CD14-positive monocyte (primary cell): ENCODE measurements around the gene TIGIT. TPM values are rescaled to one million over a fixed set of nuclear protein-coding genes. Genes with fewer than 3 reads are reported as not detected.

Experiments used
- DNase-seq, 3 donors: peaks; one replicate each; pipeline ENCODE4 v3.0.0-alpha.2; 2011 to 2022
- H2AFZ ChIP-seq: 2 replicates; pipeline ENCODE4 v1.6.0; 2012; ENCODE audit warnings: mild to moderate bottlenecking, low read depth, low read length, inconsistent platforms; ENCODE audit not compliant: insufficient read depth, poor library complexity, severe bottlenecking
- H3K27ac ChIP-seq, 2 donors: 1 replicate in 1 of 2; 2 replicates in 1 of 2; pipeline ENCODE4 v1.5.1; 2012 to 2013; ENCODE audit warnings: low read length in 2 of 2, control low read depth in 1 of 2, inconsistent platforms in 1 of 2, low read depth in 1 of 2, mild to moderate bottlenecking in 1 of 2
- H3K27me3 ChIP-seq, 2 donors: one replicate each; pipeline versions ENCODE4 v1.6.0 to v1.6.1; 2011 to 2013; ENCODE audit warnings: low read length in 2 of 2; ENCODE audit not compliant: control insufficient read depth in 2 of 2, insufficient read depth in 2 of 2
- H3K36me3 ChIP-seq, 2 donors: replicated peaks in 1 of 2; 1 replicate in 1 of 2; 2 replicates in 1 of 2; pipeline versions ENCODE4 v1.5.1 to v1.6.1; 2012 to 2013; ENCODE audit warnings: low read length in 2 of 2, control low read depth in 1 of 2, inconsistent platforms in 1 of 2, mild to moderate bottlenecking in 1 of 2; ENCODE audit not compliant: insufficient read depth in 2 of 2, control insufficient read depth in 1 of 2
- H3K4me1 ChIP-seq, 2 donors: 1 replicate in 1 of 2; 2 replicates in 1 of 2; pipeline versions ENCODE4 v1.5.1 to v1.6.1; 2012 to 2013; ENCODE audit warnings: low read length in 2 of 2, control low read depth in 1 of 2, inconsistent platforms in 1 of 2, mild to moderate bottlenecking in 1 of 2, moderate library complexity in 1 of 2; ENCODE audit not compliant: insufficient read depth in 2 of 2, control insufficient read depth in 1 of 2
- H3K4me2 ChIP-seq: replicated peaks from 2 replicates; pipeline ENCODE3; 2012; ENCODE audit warnings: low read length, moderate library complexity, mild to moderate bottlenecking; ENCODE audit not compliant: poor library complexity, severe bottlenecking; ENCODE audit errors: extremely low read depth
- H3K4me3 ChIP-seq, 3 experiments: fragments of 200-600 bp in 1 of 3; sonication (generic) in 1 of 3; replicated peaks in 1 of 3; 1 replicate in 2 of 3; 2 replicates in 1 of 3; pipeline ENCODE4 v1.5.1; 2011 to 2013; ENCODE audit warnings: low read length in 3 of 3, mild to moderate bottlenecking in 3 of 3, control low read depth in 2 of 3, low read depth in 2 of 3, inconsistent platforms in 1 of 3, moderate library complexity in 1 of 3
- H3K79me2 ChIP-seq: 2 replicates; pipeline ENCODE4 v1.6.0; 2012; ENCODE audit warnings: mild to moderate bottlenecking, control low read depth, inconsistent platforms, low read length, moderate library complexity; ENCODE audit not compliant: insufficient read depth
- H3K9ac ChIP-seq: 2 replicates; pipeline ENCODE4 v1.6.0; 2017; ENCODE audit warnings: low read length, mild to moderate bottlenecking; ENCODE audit not compliant: insufficient read depth, poor library complexity, severe bottlenecking
- H3K9me3 ChIP-seq, 2 donors: replicated peaks in 1 of 2; 1 replicate in 1 of 2; 2 replicates in 1 of 2; pipeline versions ENCODE4 v1.5.1 to v1.6.1; 2012 to 2013; ENCODE audit warnings: low read length in 2 of 2, control low read depth in 1 of 2; ENCODE audit not compliant: control insufficient read depth in 1 of 2, insufficient read depth in 1 of 2
- H4K20me1 ChIP-seq: 2 replicates; pipeline ENCODE4 v1.6.0; 2012; ENCODE audit warnings: mild to moderate bottlenecking, low read length, control low read depth, moderate library complexity; ENCODE audit not compliant: insufficient read depth
- H3K27ac Mint-ChIP-seq, 7 donors: one replicate each; pipeline ENCODE4 v1.8.0; 2020; ENCODE audit warnings: mild to moderate bottlenecking in 7 of 7, mixed read lengths in 7 of 7, moderate library complexity in 6 of 7, inconsistent platforms in 2 of 7
- H3K27me3 Mint-ChIP-seq, 3 donors: one replicate each; pipeline ENCODE4 v1.8.0; 2021 to 2022; ENCODE audit warnings: low read depth in 3 of 3, mild to moderate bottlenecking in 3 of 3, mixed read lengths in 3 of 3, moderate library complexity in 3 of 3, inconsistent platforms in 1 of 3
- H3K36me3 Mint-ChIP-seq, 2 donors: one replicate each; pipeline ENCODE4 v1.8.0; 2020; ENCODE audit warnings: mixed read lengths in 2 of 2, inconsistent platforms in 1 of 2, mild to moderate bottlenecking in 1 of 2
- H3K4me1 Mint-ChIP-seq: one replicate; pipeline ENCODE4 v1.8.0; 2020; ENCODE audit warnings: mild to moderate bottlenecking, mixed read lengths
- H3K4me3 Mint-ChIP-seq, 2 donors: one replicate each; pipeline ENCODE4 v1.8.0; 2020; ENCODE audit warnings: mild to moderate bottlenecking in 2 of 2, mixed read lengths in 2 of 2, moderate library complexity in 1 of 2
- H3K9me3 Mint-ChIP-seq, 7 donors: one replicate each; pipeline ENCODE4 v1.8.0; 2020 to 2022; ENCODE audit warnings: mixed read lengths in 7 of 7, mild to moderate bottlenecking in 6 of 7, moderate library complexity in 6 of 7, inconsistent platforms in 2 of 7
- CTCF ChIP-seq: fragments of 200-600 bp; IDR thresholded peaks from one replicate; pipeline ENCODE4 v1.8.0; 2022; ENCODE audit warnings: antibody characterized with exemption, mild to moderate bottlenecking
- WGBS: methylation state at CpG from one replicate; pipeline ENCODE4 v1.1.5; 2013; ENCODE audit warnings: missing lambda C conversion rate; ENCODE audit not compliant: insufficient coverage; 5-methylcytosine and 5-hydroxymethylcytosine counted together
- intact Hi-C, 2 donors: fragments of 100-400 bp; cut with micrococcal nuclease; formaldehyde crosslinking; loops; one replicate each; pipeline versions ENCODE4 v1.15.0 to v1.15.1; 2023
- polyA plus RNA-seq, 3 donors: library from polyadenylated mRNA; depleted of rRNA in 1 of 3; unstranded in 2 of 3; stranded (reverse) in 1 of 3; fragments of 300-500 nt in 2 of 3; fragments of >200 nt in 1 of 3; fragmentation: Illumina TruSeq in 2 of 3; gene quantifications; 1 replicate in 2 of 3; 2 replicates in 1 of 3; pipeline ENCODE4 v1.2.3, GENCODE V29; 2012 to 2021

The TIGIT gene
- polyA plus RNA-seq, 3 donors, result 0.28 to 0.49 TPM; not detected in 1

GRCh38 chr3:114260152-114260551 lies 33.7 kb upstream of the TIGIT start:
- Histone ChIP-seq H3K36me3 (no peaks in the 10 kb centered on the region), H3K4me3 (no peak overlapping the region), H3K4me1 (no peaks in the 10 kb centered on the region), H3K27me3 (no peaks in the 10 kb centered on the region), H4K20me1 (no peaks in the 10 kb centered on the region), H3K79me2 (no peaks in the 10 kb centered on the region), H3K27ac (no peak overlapping the region), H2AFZ (no peak overlapping the region), H3K4me2 (no peak overlapping the region), H3K9me3 (no peaks in the 10 kb centered on the region), H3K9ac (no peak overlapping the region)
- TF ChIP-seq CTCF, result no peak
- peaks cover 4 to 14% (median 7%) of the 10 kb centered on the region in 7 donors for H3K9me3 Mint-ChIP-seq
- peaks cover 0 to 3% (median 0%) of the 10 kb centered on the region in 3 donors for H3K27me3 Mint-ChIP-seq
- H3K36me3 Mint-ChIP-seq, result no peaks in the 10 kb centered on the region
- no peak for DNase-seq
- no peak overlapping the region for H3K27ac Mint-ChIP-seq
- intact Hi-C loops, result no loop called here
- no peaks in the 10 kb centered on the region for H3K4me1 Mint-ChIP-seq
- H3K4me3 Mint-ChIP-seq, result no peak overlapping the region

GRCh38 chr3:114270019-114270418 lies 23.8 kb upstream of the TIGIT start:
- no peak overlapping the region for H3K4me3 ChIP-seq
- intact Hi-C loops, result no loop called here
- no peak overlapping the region for H3K27ac ChIP-seq
- peaks cover 6 to 26% (median 11%) of the 10 kb centered on the region in 7 donors for H3K9me3 Mint-ChIP-seq
- no peak for DNase-seq
- H3K4me1 Mint-ChIP-seq, result no peaks in the 10 kb centered on the region
- H4K20me1 ChIP-seq, result no peaks in the 10 kb centered on the region
- H3K9ac ChIP-seq, result no peak overlapping the region
- no peak overlapping the region for H3K27ac Mint-ChIP-seq
- no peak overlapping the region for H2AFZ ChIP-seq
- no peaks in the 10 kb centered on the region for H3K36me3 ChIP-seq
- H3K36me3 Mint-ChIP-seq, result no peaks in the 10 kb centered on the region
- no peak for TF ChIP-seq CTCF
- H3K4me3 Mint-ChIP-seq, result no peak overlapping the region
- peaks cover 0 to 2% (median 2%) of the 10 kb centered on the region in 3 donors for H3K27me3 Mint-ChIP-seq
- H3K27me3 ChIP-seq, result no peaks in the 10 kb centered on the region
- H3K4me1 ChIP-seq, result no peaks in the 10 kb centered on the region
- WGBS, result no CpG with 5 or more reads among the region's 2 CpGs
- peaks cover 3 to 18% of the 10 kb centered on the region in 2 donors for H3K9me3 ChIP-seq
- H3K79me2 ChIP-seq, result no peaks in the 10 kb centered on the region
- H3K4me2 ChIP-seq, result no peak overlapping the region
